Neural cell (in vitro differentiated cells): ENCODE data around the gene EBF3. TPM values are rescaled to one million over a fixed set of nuclear protein-coding genes. Genes with fewer than 3 reads are reported as not detected.
A peak's percentile ranks its signal among the peaks of the same experiment; 100 is the strongest.

ENCODE experiments used
- H2AFZ ChIP-seq: fragments of 200-600, 300-800 bp; sonication (generic), shearing (Covaris generic); 2 replicates; pipeline ENCODE4 v1.6.0; 2014; ENCODE audit warnings: low read depth, mild to moderate bottlenecking, antibody characterized with exemption, low read length, moderate library complexity
- H3F3A ChIP-seq: fragments of 200-600 bp; shearing (Covaris generic); 2 replicates; pipeline ENCODE4 v1.6.1; 2016; ENCODE audit warnings: mild to moderate bottlenecking, moderate library complexity, mixed read lengths, antibody characterized with exemption, low read length; ENCODE audit not compliant: insufficient read depth, poor library complexity, severe bottlenecking
- H3K27ac ChIP-seq: fragments of 200-600, 300-800 bp; sonication (generic), shearing (Covaris generic); 2 replicates; pipeline ENCODE4 v1.5.1; 2014; ENCODE audit warnings: mild to moderate bottlenecking, low read length, moderate library complexity
- H3K27me3 ChIP-seq: fragments of 300-800, 200-600 bp; sonication (generic), shearing (Covaris generic); 2 replicates; pipeline ENCODE4 v1.6.0; 2014; ENCODE audit warnings: mild to moderate bottlenecking, low read depth, low read length, moderate library complexity; ENCODE audit not compliant: insufficient read depth
- H3K36me3 ChIP-seq: fragments of 300-800, 200-600 bp; sonication (generic), shearing (Covaris generic); 2 replicates; pipeline ENCODE4 v1.5.1; 2014; ENCODE audit warnings: mild to moderate bottlenecking, antibody characterized with exemption, low read length, moderate library complexity; ENCODE audit not compliant: insufficient read depth
- H3K4me2 ChIP-seq: fragments of 300-800, 200-600 bp; sonication (generic), shearing (Covaris generic); 2 replicates; pipeline ENCODE4 v1.6.0; 2014; ENCODE audit warnings: mild to moderate bottlenecking, low read length
- H3K4me3 ChIP-seq: fragments of 300-800, 200-600 bp; sonication (generic), shearing (Covaris generic); 2 replicates; pipeline ENCODE4 v1.5.1; 2014; ENCODE audit warnings: mild to moderate bottlenecking, low read length, moderate library complexity
- H3K79me2 ChIP-seq: fragments of 200-600 bp; shearing (Covaris generic); replicated peaks from 2 replicates; pipeline ENCODE4 v1.6.0; 2014; ENCODE audit warnings: mild to moderate bottlenecking, low read length, moderate library complexity; ENCODE audit not compliant: insufficient read depth
- H3K9ac ChIP-seq: fragments of 300-800, 200-600 bp; sonication (generic), shearing (Covaris generic); 2 replicates; pipeline ENCODE4 v1.6.1; 2016; ENCODE audit warnings: mild to moderate bottlenecking, low read length, mixed read lengths
- H3K9me2 ChIP-seq: fragments of 200-600 bp; shearing (Covaris generic); 2 replicates; pipeline ENCODE4 v1.6.1; 2016; ENCODE audit warnings: mild to moderate bottlenecking, low read length, mixed read lengths; ENCODE audit not compliant: insufficient read depth
- H3K9me3 ChIP-seq: fragments of 200-600, 300-800 bp; sonication (generic), shearing (Covaris generic); 2 replicates; pipeline ENCODE4 v1.6.1; 2016; ENCODE audit warnings: mild to moderate bottlenecking, mixed run types, low read length, moderate library complexity, mixed read lengths
- H4K20me1 ChIP-seq: fragments of 200-600 bp; shearing (Covaris generic); 2 replicates; pipeline ENCODE4 v1.6.1; 2016; ENCODE audit warnings: mild to moderate bottlenecking, mixed run types; ENCODE audit not compliant: insufficient read depth
- CTCF ChIP-seq: fragments of 450-650 bp; IDR thresholded peaks from 2 replicates; pipeline ENCODE4 v1.5.1; 2014; ENCODE audit warnings: antibody characterized with exemption, mild to moderate bottlenecking, moderate library complexity; ENCODE audit not compliant: poor library complexity, severe bottlenecking
- EP300 ChIP-seq: fragments of 450-650 bp; conservative IDR thresholded peaks from 2 replicates; pipeline ENCODE4 v1.6.1; 2014; ENCODE audit warnings: antibody characterized with exemption, mild to moderate bottlenecking, moderate library complexity; ENCODE audit not compliant: poor library complexity, severe bottlenecking
- EZH2 ChIP-seq: fragments of 200-600, 300-800 bp; shearing (Covaris generic), sonication (generic); IDR thresholded peaks from 2 replicates; pipeline ENCODE4 v1.6.1; 2014; ENCODE audit warnings: antibody characterized with exemption, low read length, borderline replicate concordance, mild to moderate bottlenecking; ENCODE audit not compliant: insufficient read depth, poor library complexity, severe bottlenecking
- MXI1 ChIP-seq: fragments of 450-650 bp; conservative IDR thresholded peaks from 2 replicates; pipeline ENCODE4 v1.6.1; 2014; ENCODE audit warnings: antibody characterized with exemption, mild to moderate bottlenecking; ENCODE audit not compliant: poor library complexity, severe bottlenecking
- POLR2AphosphoS5 ChIP-seq: IDR thresholded peaks from 2 replicates; pipeline ENCODE4 v1.6.1; 2012
- RAD21 ChIP-seq: fragments of 450-650 bp; conservative IDR thresholded peaks from 2 replicates; pipeline ENCODE4 v1.6.1; 2014; ENCODE audit warnings: antibody characterized with exemption, mild to moderate bottlenecking, moderate library complexity
- REST ChIP-seq: IDR thresholded peaks from 2 replicates; pipeline ENCODE4 v1.6.1; 2012; ENCODE audit warnings: borderline replicate concordance
- SMC3 ChIP-seq: fragments of 450-650 bp; conservative IDR thresholded peaks from 2 replicates; pipeline ENCODE4 v1.6.1; 2014; ENCODE audit warnings: antibody characterized with exemption, mild to moderate bottlenecking, moderate library complexity; ENCODE audit not compliant: poor library complexity
- TAF1 ChIP-seq: IDR thresholded peaks from 2 replicates; pipeline ENCODE4 v1.6.1; 2012; ENCODE audit warnings: low read depth
- polyA plus RNA-seq: library from polyadenylated mRNA; depleted of rRNA; stranded (reverse); fragments of >200 nt; gene quantifications from 2 replicates; pipeline ENCODE4 v1.2.3, GENCODE V29; 2014

The EBF3 gene
- polyA plus RNA-seq, 1 donor from 2014 or later: 0.38 TPM

DNA sequence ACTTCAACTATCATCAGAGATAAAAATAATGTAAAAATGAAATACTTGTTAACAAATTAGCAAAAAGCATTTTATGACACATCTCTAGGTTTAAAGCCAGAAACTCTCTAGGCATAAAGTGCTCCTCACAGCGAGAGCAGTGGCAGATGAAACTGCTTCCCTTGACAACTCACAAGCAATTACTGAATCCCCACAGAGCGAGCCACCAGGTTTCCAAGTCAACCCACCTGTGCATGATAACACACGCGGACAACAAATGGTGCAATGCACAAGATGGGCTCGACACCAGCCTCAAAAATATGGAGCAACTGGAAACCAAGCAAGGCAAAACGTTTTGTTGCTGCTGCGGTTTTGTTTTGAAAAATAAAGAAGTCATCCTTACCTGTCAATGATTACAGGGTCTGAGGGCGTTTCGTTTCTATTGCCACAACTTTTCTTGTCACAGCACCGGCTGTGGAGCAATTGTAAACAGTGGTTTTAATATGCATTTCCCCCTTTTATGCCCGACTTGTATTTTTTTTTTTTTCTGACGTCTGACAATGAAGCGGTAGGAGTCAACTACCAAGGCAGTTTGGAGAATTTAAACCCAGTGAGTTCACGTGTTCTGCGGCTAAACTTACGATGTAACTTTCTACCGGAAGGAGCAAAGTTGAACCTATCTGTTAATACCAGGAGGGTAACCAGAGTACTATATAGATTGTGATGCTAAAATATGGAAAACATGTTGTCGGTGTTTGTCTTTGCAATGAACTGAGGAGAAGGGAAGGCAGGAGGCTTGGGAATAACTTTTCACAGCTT is 7.0 kb downstream of the EBF3 start:
- H3K27ac ChIP-seq: no peak overlapping the region
- H3K4me3 ChIP-seq: peak overlapping the region; percentile 4
- H3K9me2 ChIP-seq: no peaks in the 10 kb centered on the region
- TF ChIP-seq MXI1 (peak; percentile 36), EP300 (peak; percentile 84), TAF1 (no peak), RAD21 (no peak), SMC3 (peak; percentile 50), REST (no peak), POLR2AphosphoS5 (peak; percentile 91), EZH2 (peak; percentile 80), CTCF (no peak)
- no peaks in the 10 kb centered on the region for H4K20me1 ChIP-seq
- no peaks in the 10 kb centered on the region for H3K9me3 ChIP-seq
- no peak overlapping the region for H3K9ac ChIP-seq
- no peaks in the 10 kb centered on the region for H3K36me3 ChIP-seq
- no peak overlapping the region for H2AFZ ChIP-seq
- H3K79me2 ChIP-seq: no peaks in the 10 kb centered on the region
- no peaks in the 10 kb centered on the region for H3F3A ChIP-seq
- peaks cover 83% of the 10 kb centered on the region for H3K27me3 ChIP-seq
- H3K4me2 ChIP-seq: no peak overlapping the region

DNA sequence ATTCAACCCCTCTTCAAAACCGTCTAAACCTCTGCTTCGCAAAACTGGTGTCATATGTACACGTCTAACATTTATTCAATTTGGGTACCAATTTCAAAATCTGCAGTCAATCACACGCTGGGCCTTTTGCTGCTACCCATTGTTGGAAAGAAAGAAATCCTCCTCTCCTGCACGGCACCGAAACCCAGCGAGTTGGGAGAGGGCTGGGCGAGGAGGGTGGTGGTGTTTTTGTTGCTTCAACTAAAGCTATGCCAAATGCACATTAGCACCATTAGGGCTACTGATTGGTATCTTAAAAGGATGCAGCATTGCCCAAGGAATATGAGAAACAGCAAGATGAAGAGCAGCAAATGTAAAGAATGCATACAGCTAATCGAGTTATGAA is 7.8 kb downstream of the EBF3 start:
- Histone ChIP-seq H3K9me2 (no peaks in the 10 kb centered on the region), H3K79me2 (no peaks in the 10 kb centered on the region), H3K4me2 (no peak overlapping the region)

More for the DNA sequence above, 7.8 kb downstream of the EBF3 start:
- H3K9me3 ChIP-seq: no peaks in the 10 kb centered on the region
- H3K36me3 ChIP-seq: no peaks in the 10 kb centered on the region
- H4K20me1 ChIP-seq: no peaks in the 10 kb centered on the region
- H3K4me3 ChIP-seq: no peak overlapping the region
- no peaks in the 10 kb centered on the region for H3F3A ChIP-seq
- no peak overlapping the region for H3K9ac ChIP-seq
- no peak overlapping the region for H2AFZ ChIP-seq
- no peak for TF ChIP-seq POLR2AphosphoS5
- no peak for TF ChIP-seq CTCF
- no peak for TF ChIP-seq TAF1
- no peak for TF ChIP-seq EZH2
- no peak for TF ChIP-seq REST
- TF ChIP-seq RAD21: no peak
- TF ChIP-seq EP300: no peak
- TF ChIP-seq SMC3: no peak
- TF ChIP-seq MXI1: no peak
- peaks cover 75% of the 10 kb centered on the region for H3K27me3 ChIP-seq
- H3K27ac ChIP-seq: no peak overlapping the region
